Left ventricle myocardium inferior (tissue), 1 donor: ENCODE measurements around the gene GTF2H1. TPM values are rescaled to one million over a fixed set of nuclear protein-coding genes. Genes with fewer than 3 reads are reported as not detected.

ENCODE experiments used
- DNase-seq: peaks from one replicate; pipeline ENCODE4 v3.0.0-alpha.2; 2020
- H3K27ac ChIP-seq: fragments of 200-600 bp; replicated peaks from 2 replicates; pipeline ENCODE4 v1.8.0; 2021
- H3K27me3 ChIP-seq: fragments of 200-600 bp; 2 replicates; pipeline ENCODE4 v1.8.0; 2021; ENCODE audit warnings: low read depth
- H3K36me3 ChIP-seq: fragments of 200-600 bp; 2 replicates; pipeline ENCODE4 v1.8.0; 2021
- H3K4me1 ChIP-seq: fragments of 200-600 bp; 2 replicates; pipeline ENCODE4 v1.8.0; 2021
- H3K4me3 ChIP-seq: fragments of 200-600 bp; 2 replicates; pipeline ENCODE4 v1.8.0; 2021; ENCODE audit warnings: mild to moderate bottlenecking, moderate library complexity
- H3K9me3 ChIP-seq: fragments of 200-600 bp; replicated peaks from 2 replicates; pipeline ENCODE4 v1.8.0; 2021
- intact Hi-C: fragments of 100-400 bp; cut with micrococcal nuclease; formaldehyde crosslinking; loops from one replicate; pipeline ENCODE4 v1.11.0; 2022
- long read RNA-seq: library from polyadenylated mRNA; unstranded; transcript quantifications from one replicate; pipeline ENCODE4 v2.0.0, GENCODE V29; 2021
- total RNA-seq: library from RNA; stranded (reverse); fragmentation: NEBNext Ultra II Directional; extraction: Animal tissue kit (Norgen Biotek cat#: 25700); gene quantifications from one replicate; pipeline ENCODE4 v1.2.1, GENCODE V29; 2021
- TF ChIP-seq, protein P1 (sequence below): fragments of 200-600 bp; IDR thresholded peaks from 2 replicates; pipeline ENCODE4 v1.8.0; 2021; ENCODE audit warnings: antibody characterized with exemption, mild to moderate bottlenecking, borderline replicate concordance
- donor health status: DM: no; HTN: yes; CAD: no; lungs with severe emphysema.

The GTF2H1 gene
- 24.3 TPM for total RNA-seq
- long read RNA-seq, transcript GTF2H1-201 (15 exons, 2,982 nt), result major isoform, 33 of 40 reads
- long read RNA-seq, partial matches to known transcripts, result 1 of 40 reads
- long read RNA-seq, other reads (novel, unspliced or antisense), result 6 of 40 reads

- peak within 1 kb of the TSS; percentile 91 for H3K4me3 ChIP-seq
- no peaks in the 10 kb centered on the region for H3K27me3 ChIP-seq
- intact Hi-C loops, result no loop called here
- TF ChIP-seq, protein P1, sequence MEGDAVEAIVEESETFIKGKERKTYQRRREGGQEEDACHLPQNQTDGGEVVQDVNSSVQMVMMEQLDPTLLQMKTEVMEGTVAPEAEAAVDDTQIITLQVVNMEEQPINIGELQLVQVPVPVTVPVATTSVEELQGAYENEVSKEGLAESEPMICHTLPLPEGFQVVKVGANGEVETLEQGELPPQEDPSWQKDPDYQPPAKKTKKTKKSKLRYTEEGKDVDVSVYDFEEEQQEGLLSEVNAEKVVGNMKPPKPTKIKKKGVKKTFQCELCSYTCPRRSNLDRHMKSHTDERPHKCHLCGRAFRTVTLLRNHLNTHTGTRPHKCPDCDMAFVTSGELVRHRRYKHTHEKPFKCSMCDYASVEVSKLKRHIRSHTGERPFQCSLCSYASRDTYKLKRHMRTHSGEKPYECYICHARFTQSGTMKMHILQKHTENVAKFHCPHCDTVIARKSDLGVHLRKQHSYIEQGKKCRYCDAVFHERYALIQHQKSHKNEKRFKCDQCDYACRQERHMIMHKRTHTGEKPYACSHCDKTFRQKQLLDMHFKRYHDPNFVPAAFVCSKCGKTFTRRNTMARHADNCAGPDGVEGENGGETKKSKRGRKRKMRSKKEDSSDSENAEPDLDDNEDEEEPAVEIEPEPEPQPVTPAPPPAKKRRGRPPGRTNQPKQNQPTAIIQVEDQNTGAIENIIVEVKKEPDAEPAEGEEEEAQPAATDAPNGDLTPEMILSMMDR, result no peak
- H3K36me3 ChIP-seq, result peaks cover 7% of the 10 kb centered on the region
- H3K27ac ChIP-seq, result peak within 1 kb of the TSS; percentile 98
- DNase-seq, result peak; percentile 95
- no peaks in the 10 kb centered on the region for H3K9me3 ChIP-seq
- peaks cover 59% of the 10 kb centered on the region for H3K4me1 ChIP-seq
These were observed at the start of gene GTF2H1, which contains the start of gene HPS5 for GRCh38 chr11:18321969-18322711. TSS of gene GTF2H1 (plus strand) at chr11:18322567. CDS start at chr11:18333075, 10,508 bp downstream. TSS of gene HPS5 (minus strand) at chr11:18322140. CDS start at chr11:18317858, 4,282 bp downstream.

DNA sequence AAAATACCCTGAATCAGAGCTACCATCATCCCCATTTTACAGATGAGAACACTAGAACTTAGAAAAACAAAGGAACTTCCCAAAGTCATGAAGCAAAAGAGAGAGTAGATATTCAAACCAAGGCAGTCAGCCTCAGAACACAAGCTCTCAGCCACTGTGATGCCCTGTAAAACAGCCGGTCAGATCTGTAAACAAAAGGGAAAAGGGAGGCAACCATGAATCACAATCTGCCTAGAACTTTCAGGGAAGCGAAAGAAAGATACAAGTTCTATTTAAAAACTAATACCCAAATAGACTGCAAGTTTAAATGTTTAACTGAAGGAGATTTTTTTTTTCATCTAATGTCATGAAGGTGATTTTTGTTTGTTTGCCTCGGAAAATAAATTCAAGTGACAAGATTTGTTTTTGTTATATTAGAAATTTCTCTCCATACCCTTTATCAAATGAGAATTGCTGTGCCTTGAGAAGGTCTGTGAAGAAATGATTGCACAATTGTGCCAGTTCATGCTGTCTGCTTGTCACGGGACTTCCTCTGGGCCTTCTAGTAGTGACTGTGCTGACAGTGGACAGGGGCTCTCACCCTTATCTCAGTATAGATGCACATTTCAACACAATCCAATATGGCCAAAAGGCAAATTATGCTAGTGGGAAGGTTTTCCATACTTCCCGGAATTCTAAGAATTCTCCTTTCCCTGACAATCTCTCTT, 44.6 kb upstream of the GTF2H1 start:
- peaks cover 37% of the 10 kb centered on the region for H3K36me3 ChIP-seq
- intact Hi-C loops, result no loop called here
- no peak overlapping the region for H3K27ac ChIP-seq

GRCh38 chr11:18280438-18281045, 41.8 kb upstream of the GTF2H1 start:
- intact Hi-C loops, result no loop called here
- no peak for DNase-seq
- no peaks in the 10 kb centered on the region for H3K4me1 ChIP-seq
- no peaks in the 10 kb centered on the region for H3K27me3 ChIP-seq
- H3K4me3 ChIP-seq, result no peak overlapping the region
- H3K36me3 ChIP-seq, result peaks cover 63% of the 10 kb centered on the region
- no peak overlapping the region for H3K27ac ChIP-seq
- no peaks in the 10 kb centered on the region for H3K9me3 ChIP-seq
- TF ChIP-seq, protein P1, result no peak

More for the DNA sequence above, 44.6 kb upstream of the GTF2H1 start:
- TF ChIP-seq, protein P1, result no peak
- Histone ChIP-seq H3K27me3 (no peaks in the 10 kb centered on the region), H3K4me1 (no peaks in the 10 kb centered on the region), H3K4me3 (no peak overlapping the region), H3K9me3 (no peaks in the 10 kb centered on the region)
- no peak for DNase-seq

DNA sequence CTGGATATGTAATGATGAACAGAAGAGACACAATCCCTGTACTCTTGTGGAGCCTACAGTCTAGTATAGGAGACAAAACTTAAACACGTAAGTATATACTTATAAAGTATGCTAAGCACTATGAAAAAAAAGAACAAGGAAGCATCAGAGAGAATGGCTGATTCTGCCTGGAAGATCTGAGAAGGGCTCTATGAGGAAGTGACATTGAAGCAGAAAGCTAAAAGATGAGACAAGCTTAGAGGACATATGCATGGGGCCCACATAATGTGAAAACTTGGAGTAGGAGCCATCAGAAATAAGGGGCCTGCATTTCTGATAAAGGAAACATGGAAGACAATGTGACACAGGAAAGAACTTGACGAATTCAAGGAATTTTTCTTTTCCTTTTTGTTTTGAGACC, 39.7 kb upstream of the GTF2H1 start:
- Histone ChIP-seq H3K4me1 (no peaks in the 10 kb centered on the region), H3K27ac (no peak overlapping the region), H3K4me3 (no peak overlapping the region), H3K27me3 (no peaks in the 10 kb centered on the region), H3K9me3 (no peaks in the 10 kb centered on the region), H3K36me3 (peaks cover 83% of the 10 kb centered on the region)
- intact Hi-C loops, result no loop called here
- TF ChIP-seq, protein P1, result no peak
- no peak for DNase-seq

DNA sequence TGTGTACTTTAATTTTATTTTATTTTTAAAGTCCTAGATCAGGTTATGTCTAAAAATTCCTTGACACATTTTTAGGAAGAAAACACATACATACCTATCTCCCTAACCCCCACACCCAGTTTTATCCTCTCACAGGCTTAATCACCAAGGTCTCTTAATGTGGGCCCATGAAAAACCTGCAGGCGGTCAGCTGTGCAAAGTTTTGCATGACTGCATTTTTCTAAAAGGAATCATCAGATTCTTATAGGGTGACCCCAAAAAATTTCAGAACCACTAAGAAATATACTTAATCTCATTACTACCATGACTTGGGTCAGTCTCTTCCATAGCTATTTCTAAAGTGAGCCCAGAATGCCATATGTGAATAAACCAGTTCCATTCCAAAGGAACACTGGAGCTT, 36.5 kb upstream of the GTF2H1 start:
- Histone ChIP-seq H3K4me1 (no peaks in the 10 kb centered on the region), H3K36me3 (peaks cover 86% of the 10 kb centered on the region), H3K9me3 (no peaks in the 10 kb centered on the region), H3K27ac (no peak overlapping the region), H3K4me3 (no peak overlapping the region), H3K27me3 (no peaks in the 10 kb centered on the region)
- intact Hi-C loops, result no loop called here
- no peak for DNase-seq
- TF ChIP-seq, protein P1, result no peak
